OCI-LY3 (cell line): ENCODE results near the gene TBX1.

Experiments used
- H2AFZ ChIP-seq: fragments of 200-600, 300-600 bp; shearing (Covaris generic); 2 replicates; pipeline ENCODE4 v1.6.0; 2014; ENCODE audit warnings: antibody characterized with exemption, low read depth, low read length
- H3K27ac ChIP-seq: fragments of 200-600, 300-600 bp; sonication (generic); 2 replicates; pipeline ENCODE4 v1.5.1; 2014; ENCODE audit warnings: mild to moderate bottlenecking, low read length, moderate library complexity, mixed read lengths
- H3K27me3 ChIP-seq: fragments of 200-600, 300-600 bp; sonication (generic); 2 replicates; pipeline ENCODE4 v1.6.1; 2014; ENCODE audit warnings: low read depth, low read length, mixed read lengths
- H3K36me3 ChIP-seq: fragments of 200-600, 300-600 bp; sonication (generic); replicated peaks from 2 replicates; pipeline ENCODE3; 2014; ENCODE audit warnings: low read depth, low read length, mixed read lengths
- H3K4me1 ChIP-seq: fragments of 300-600, 200-600 bp; sonication (generic); 2 replicates; pipeline ENCODE4 v1.6.1; 2014; ENCODE audit warnings: low read length, mixed read lengths
- H3K4me2 ChIP-seq: fragments of 200-600, 300-600 bp; sonication (generic); 2 replicates; pipeline ENCODE4 v1.6.1; 2014; ENCODE audit warnings: low read length, mixed read lengths
- H3K4me3 ChIP-seq: fragments of 300-600, 200-600 bp; sonication (generic); 2 replicates; pipeline ENCODE4 v1.5.1; 2014; ENCODE audit warnings: antibody characterized with exemption, mild to moderate bottlenecking, low read length, moderate library complexity
- H3K79me2 ChIP-seq: fragments of 300-600, 200-600 bp; shearing (Covaris generic); 2 replicates; pipeline ENCODE4 v1.6.1; 2014; ENCODE audit warnings: mild to moderate bottlenecking, low read length, mixed read lengths
- H3K9ac ChIP-seq: fragments of 300-600, 200-600 bp; shearing (Covaris generic); 2 replicates; pipeline ENCODE4 v1.6.0; 2014; ENCODE audit warnings: mild to moderate bottlenecking, low read length, moderate library complexity
- H3K9me3 ChIP-seq: fragments of 200-600, 300-600 bp; shearing (Covaris generic); 2 replicates; pipeline ENCODE4 v1.6.1; 2014; ENCODE audit warnings: low read length, mixed read lengths; ENCODE audit not compliant: insufficient read depth
- H4K20me1 ChIP-seq: fragments of 200-600, 300-600 bp; sonication (generic); 2 replicates; pipeline ENCODE4 v1.6.1; 2016; ENCODE audit warnings: low read length, mixed read lengths; ENCODE audit not compliant: insufficient read depth
- EZH2phosphoT487 ChIP-seq: fragments of 200-600 bp; shearing (Covaris generic); IDR thresholded peaks from 2 replicates; pipeline ENCODE4 v1.6.1; 2018; ENCODE audit warnings: antibody characterized with exemption, mixed run types, low read depth
- TF ChIP-seq, protein P1 (sequence below): fragments of 200-600, 300-600 bp; sonication (generic); IDR thresholded peaks from 2 replicates; pipeline ENCODE4 v1.5.1; 2014; ENCODE audit warnings: antibody characterized with exemption, low read length, low read depth

The TBX1 gene

GRCh38 chr22:19717181-19717580, 43.4 kb upstream of the TBX1 start:
- peaks cover 17% of the 10 kb centered on the region for H3K4me1 ChIP-seq
- no peak overlapping the region for H3K9ac ChIP-seq
- no peaks in the 10 kb centered on the region for H3K9me3 ChIP-seq
- no peak overlapping the region for H3K27ac ChIP-seq
- no peak overlapping the region for H3K4me3 ChIP-seq
- no peak overlapping the region for H3K4me2 ChIP-seq
- TF ChIP-seq, protein P1, sequence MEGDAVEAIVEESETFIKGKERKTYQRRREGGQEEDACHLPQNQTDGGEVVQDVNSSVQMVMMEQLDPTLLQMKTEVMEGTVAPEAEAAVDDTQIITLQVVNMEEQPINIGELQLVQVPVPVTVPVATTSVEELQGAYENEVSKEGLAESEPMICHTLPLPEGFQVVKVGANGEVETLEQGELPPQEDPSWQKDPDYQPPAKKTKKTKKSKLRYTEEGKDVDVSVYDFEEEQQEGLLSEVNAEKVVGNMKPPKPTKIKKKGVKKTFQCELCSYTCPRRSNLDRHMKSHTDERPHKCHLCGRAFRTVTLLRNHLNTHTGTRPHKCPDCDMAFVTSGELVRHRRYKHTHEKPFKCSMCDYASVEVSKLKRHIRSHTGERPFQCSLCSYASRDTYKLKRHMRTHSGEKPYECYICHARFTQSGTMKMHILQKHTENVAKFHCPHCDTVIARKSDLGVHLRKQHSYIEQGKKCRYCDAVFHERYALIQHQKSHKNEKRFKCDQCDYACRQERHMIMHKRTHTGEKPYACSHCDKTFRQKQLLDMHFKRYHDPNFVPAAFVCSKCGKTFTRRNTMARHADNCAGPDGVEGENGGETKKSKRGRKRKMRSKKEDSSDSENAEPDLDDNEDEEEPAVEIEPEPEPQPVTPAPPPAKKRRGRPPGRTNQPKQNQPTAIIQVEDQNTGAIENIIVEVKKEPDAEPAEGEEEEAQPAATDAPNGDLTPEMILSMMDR, result no peak
- no peak for TF ChIP-seq EZH2phosphoT487
- no peaks in the 10 kb centered on the region for H3K79me2 ChIP-seq
- no peak overlapping the region for H2AFZ ChIP-seq
- H3K36me3 ChIP-seq, result no peaks in the 10 kb centered on the region
- H4K20me1 ChIP-seq, result no peaks in the 10 kb centered on the region
- H3K27me3 ChIP-seq, result no peaks in the 10 kb centered on the region

DNA sequence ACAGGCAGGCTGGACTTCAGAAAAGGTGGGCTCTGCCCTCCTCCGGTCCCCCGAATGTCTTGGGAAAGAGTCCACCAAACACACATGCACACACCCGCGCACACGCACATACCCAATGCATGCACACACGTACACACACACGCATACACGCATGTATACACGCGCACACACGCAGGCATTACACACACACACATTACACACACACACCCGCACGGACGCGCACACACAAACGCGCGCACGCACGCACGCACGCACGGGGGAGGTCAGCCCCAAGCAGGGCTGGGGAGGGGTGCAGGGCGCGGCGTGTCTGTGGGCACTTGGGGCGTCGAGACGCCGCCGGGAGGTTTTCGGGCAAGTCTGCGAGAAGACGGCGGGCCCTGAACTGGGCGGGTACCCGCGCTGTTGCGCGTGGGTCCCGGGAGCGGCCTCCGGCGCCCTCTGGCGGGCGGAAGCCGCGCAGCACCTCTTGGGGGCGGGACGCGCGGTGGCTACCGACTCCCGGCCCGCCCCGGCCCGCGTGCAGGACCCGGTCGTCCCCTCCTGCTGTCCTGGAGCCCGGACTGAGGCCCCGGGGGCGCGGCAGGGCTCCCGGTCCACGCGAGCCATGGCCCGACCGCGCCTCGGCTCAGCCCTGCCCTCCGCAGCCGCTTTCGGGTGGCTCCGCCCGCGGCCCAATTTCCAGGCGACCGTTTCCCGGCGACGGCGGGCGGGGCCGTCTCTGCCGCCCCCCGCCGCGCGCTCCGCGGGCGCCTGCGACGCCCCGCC, 42.7 kb upstream of the TBX1 start:
- no peaks in the 10 kb centered on the region for H4K20me1 ChIP-seq
- H3K27me3 ChIP-seq, result no peaks in the 10 kb centered on the region
- peak overlapping the region; percentile 59; the same call in 1 of the 2 replicates for H2AFZ ChIP-seq
- H3K4me1 ChIP-seq, result peaks cover 17% of the 10 kb centered on the region
- H3K9ac ChIP-seq, result peak overlapping the region; percentile 33; the same call in 1 of the 2 replicates
- TF ChIP-seq, protein P1, result peak; percentile 62
- no peak for TF ChIP-seq EZH2phosphoT487
- H3K4me3 ChIP-seq, result peak overlapping the region; percentile 77
- H3K79me2 ChIP-seq, result no peaks in the 10 kb centered on the region
- H3K9me3 ChIP-seq, result no peaks in the 10 kb centered on the region
- peak overlapping the region; percentile 58 for H3K4me2 ChIP-seq
- H3K27ac ChIP-seq, result no peak overlapping the region
- H3K36me3 ChIP-seq, result no peaks in the 10 kb centered on the region

DNA sequence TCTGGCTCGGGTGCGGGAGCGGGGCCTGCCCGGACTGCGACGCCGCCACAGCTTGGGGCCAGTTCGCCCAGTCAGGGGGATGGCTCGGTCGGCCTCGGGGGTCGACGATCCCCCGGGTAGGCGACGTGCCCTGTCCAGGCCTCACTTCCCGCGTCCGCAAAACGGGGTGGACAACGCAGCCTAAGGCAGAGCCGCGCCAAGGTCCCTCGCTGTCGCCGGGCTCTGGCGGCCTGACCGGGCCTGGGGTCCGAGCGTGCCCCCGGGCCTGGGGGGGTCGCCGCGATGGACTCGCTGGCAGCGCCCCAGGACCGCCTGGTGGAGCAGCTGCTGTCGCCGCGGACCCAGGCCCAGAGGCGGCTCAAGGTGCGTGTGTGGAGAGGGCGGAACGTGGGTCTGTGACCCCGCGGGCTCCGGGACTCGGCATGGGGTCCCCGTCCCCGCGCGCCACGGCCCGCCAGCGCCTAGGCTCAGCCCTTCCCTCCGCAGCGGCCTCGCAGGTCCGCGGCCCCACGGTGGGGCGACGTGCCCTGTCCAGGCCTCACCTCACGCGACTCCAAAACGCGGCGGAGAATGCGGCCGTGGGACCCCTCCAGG, 42.0 kb upstream of the TBX1 start:
- Histone ChIP-seq H2AFZ (no peak overlapping the region), H3K4me2 (peak overlapping the region; percentile 58), H3K4me1 (peaks cover 17% of the 10 kb centered on the region), H3K4me3 (peak overlapping the region; percentile 77), H3K9me3 (no peaks in the 10 kb centered on the region), H3K79me2 (no peaks in the 10 kb centered on the region), H3K9ac (no peak overlapping the region), H3K36me3 (no peaks in the 10 kb centered on the region), H3K27me3 (no peaks in the 10 kb centered on the region), H3K27ac (no peak overlapping the region), H4K20me1 (no peaks in the 10 kb centered on the region)
- no peak for TF ChIP-seq EZH2phosphoT487
- TF ChIP-seq, protein P1, result no peak

DNA sequence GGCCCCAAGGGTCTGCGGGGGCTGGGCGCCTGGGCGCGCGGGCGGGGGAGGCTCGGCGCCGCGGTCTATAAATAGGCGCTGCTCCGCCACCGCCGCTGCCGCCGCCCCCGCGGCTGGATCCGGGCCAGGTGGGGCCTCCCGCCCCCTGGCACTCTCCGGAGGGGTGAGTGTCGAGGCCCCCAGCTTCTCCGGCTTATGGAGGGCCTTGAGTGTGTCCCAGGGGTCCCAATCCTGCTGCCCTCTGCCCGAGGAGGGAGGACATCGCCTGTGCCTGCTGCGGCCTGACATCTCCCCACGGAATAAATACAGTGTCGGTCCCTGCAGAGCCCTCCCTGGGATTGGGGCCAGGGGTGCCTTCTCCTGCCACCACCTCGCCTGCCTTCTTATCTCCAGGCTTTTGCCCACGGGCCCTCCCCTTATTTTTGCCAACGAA, 41.5 kb upstream of the TBX1 start:
- Histone ChIP-seq H3K9ac (no peak overlapping the region), H3K4me2 (no peak overlapping the region), H3K27ac (no peak overlapping the region), H4K20me1 (no peaks in the 10 kb centered on the region), H3K27me3 (no peaks in the 10 kb centered on the region), H3K36me3 (no peaks in the 10 kb centered on the region), H3K9me3 (no peaks in the 10 kb centered on the region), H3K4me1 (peaks cover 17% of the 10 kb centered on the region), H3K4me3 (no peak overlapping the region), H2AFZ (no peak overlapping the region), H3K79me2 (no peaks in the 10 kb centered on the region)
- TF ChIP-seq, protein P1, result no peak
- TF ChIP-seq EZH2phosphoT487, result no peak
